Right lobe of liver (tissue), 4 donors: ENCODE results near the gene ARHGEF11.

Experiments used
- CTCF ChIP-seq, 4 donors: fragments of 200-600 bp in 3 of 4; fragments of 450-650 bp in 1 of 4; IDR thresholded peaks; one replicate each; pipeline versions ENCODE4 v1.5.1 to v1.8.0; 2016 to 2022; ENCODE audit warnings: antibody characterized with exemption in 4 of 4, mild to moderate bottlenecking in 2 of 4
- POLR2A ChIP-seq: fragments of 450-650 bp; IDR thresholded peaks from one replicate; pipeline ENCODE4 v1.6.1; 2017; ENCODE audit warnings: antibody characterized with exemption, mild to moderate bottlenecking
- donor health status: DM: no; HTN: no; CAD: no.
- donor health status: DM: no; HTN: no; CAD: no.
- donor health status: DM: no; HTN: yes; CAD: no.

GRCh38 chr1:157040802-157041201 lies 4.7 kb downstream of the ARHGEF11 start:
- no peak for TF ChIP-seq CTCF (IDR thresholded peaks at IDR 0.05)
- TF ChIP-seq POLR2A: no peak
